H1 (cell line): ENCODE data around the gene COL9A2. TPM values are rescaled to one million over a fixed set of nuclear protein-coding genes. Genes with fewer than 3 reads are reported as not detected.

ENCODE experiments used
- CTCF ChIA-PET: fragments of 300-600 bp; sonication (Branson Sonifier 250); formaldehyde crosslinking; loops from one replicate; lab custom pipeline; 2021; ENCODE audit not compliant: partially characterized antibody; lab: Charles Lee
- POLR2A ChIA-PET: fragments of 300-600 bp; sonication (Branson Sonifier 250); formaldehyde crosslinking; loops from one replicate; lab custom pipeline; 2021; ENCODE audit warnings: inconsistent platforms; ENCODE audit not compliant: partially characterized antibody; lab: Charles Lee
- DNase-seq, 2 experiments: peaks; one replicate each; pipeline versions ENCODE4 v3.0.0 to v3.0.0-alpha.2; 2010 to 2022; ENCODE audit warnings: low spot score in 2 of 2, low read depth in 1 of 2, mixed read lengths in 1 of 2
- FAIRE-seq: peaks from 2 replicates; lab custom pipeline; 2011; peaks lifted over from hg19 to GRCh38; lab: Jason Lieb, UNC
- H2AFZ ChIP-seq: 2 replicates; pipeline ENCODE4 v1.8.1; 2012; ENCODE audit warnings: low read length, inconsistent platforms
- H2AK5ac ChIP-seq: 2 replicates; pipeline ENCODE4 v1.6.1; 2013; ENCODE audit warnings: low read depth, low read length
- H2BK120ac ChIP-seq: replicated peaks from 2 replicates; pipeline ENCODE3; 2013; ENCODE audit warnings: low read depth, low read length, inconsistent platforms
- H2BK12ac ChIP-seq: 2 replicates; pipeline ENCODE4 v1.6.1; 2013; ENCODE audit warnings: low read depth, low read length
- H2BK15ac ChIP-seq: 2 replicates; pipeline ENCODE4 v1.6.1; 2013; ENCODE audit warnings: low read length
- H2BK20ac ChIP-seq: 2 replicates; pipeline ENCODE4 v1.6.1; 2013; ENCODE audit warnings: low read length
- H2BK5ac ChIP-seq: 2 replicates; pipeline ENCODE4 v1.6.1; 2013; ENCODE audit warnings: low read depth, low read length
- H3K14ac ChIP-seq: 2 replicates; pipeline ENCODE4 v1.6.1; 2013; ENCODE audit warnings: inconsistent platforms; ENCODE audit not compliant: insufficient read length
- H3K18ac ChIP-seq: 2 replicates; pipeline ENCODE4 v1.6.1; 2013; ENCODE audit warnings: low read length; ENCODE audit errors: extremely low read depth
- H3K23ac ChIP-seq: 2 replicates; pipeline ENCODE4 v1.6.1; 2013; ENCODE audit warnings: inconsistent platforms; ENCODE audit not compliant: insufficient read length
- H3K23me2 ChIP-seq: 2 replicates; pipeline ENCODE4 v1.6.1; 2013; ENCODE audit warnings: low read depth, low read length
- H3K27ac ChIP-seq: 2 replicates; pipeline ENCODE4 v1.6.1; 2011; ENCODE audit warnings: low read depth, low read length, inconsistent platforms
- H3K27me3 ChIP-seq, 4 experiments: replicated peaks in 1 of 4; 1 replicate in 1 of 4; 2 replicates in 3 of 4; pipeline versions ENCODE4 v1.6.1 to v1.8.1; 2011 to 2013; ENCODE audit warnings: low read length in 3 of 4, mild to moderate bottlenecking in 3 of 4, inconsistent platforms in 2 of 4, mixed read lengths in 2 of 4, moderate library complexity in 1 of 4; ENCODE audit not compliant: control insufficient read depth in 3 of 4, insufficient read depth in 3 of 4; ENCODE audit errors: extremely low read depth in 1 of 4
- H3K36me3 ChIP-seq, 4 experiments: 2 replicates each; pipeline versions ENCODE4 v1.6.1 to v1.8.1; 2011 to 2013; ENCODE audit warnings: mild to moderate bottlenecking in 4 of 4, low read length in 3 of 4, moderate library complexity in 2 of 4, control low read depth in 1 of 4, inconsistent platforms in 1 of 4; ENCODE audit not compliant: insufficient read depth in 4 of 4, control insufficient read depth in 2 of 4
- H3K4ac ChIP-seq: replicated peaks from 2 replicates; pipeline ENCODE3; 2013; ENCODE audit warnings: low read length, low read depth, mixed read lengths, inconsistent platforms; ENCODE audit not compliant: insufficient read length
- H3K4me1 ChIP-seq, 4 experiments: replicated peaks in 1 of 4; 1 replicate in 1 of 4; 2 replicates in 3 of 4; pipeline versions ENCODE4 v1.6.1 to v1.8.1; 2011 to 2013; ENCODE audit warnings: low read length in 3 of 4, inconsistent platforms in 2 of 4, mixed read lengths in 1 of 4; ENCODE audit not compliant: insufficient read depth in 4 of 4, control insufficient read depth in 3 of 4
- H3K4me2 ChIP-seq, 2 experiments: 2 replicates each; pipeline versions ENCODE4 v1.6.1 to v1.8.1; 2011 to 2013; ENCODE audit warnings: low read depth in 2 of 2, low read length in 2 of 2, control low read depth in 1 of 2, inconsistent platforms in 1 of 2, mild to moderate bottlenecking in 1 of 2; ENCODE audit not compliant: insufficient read depth in 1 of 2
- H3K4me3 ChIP-seq, 4 experiments: fragments of 200-600, 300-600 bp in 1 of 4; sonication (generic), shearing (Covaris generic), sonication (Bioruptor Twin) in 1 of 4; 2 replicates each; pipeline versions ENCODE4 v1.5.1 to v1.8.1; 2011 to 2016; ENCODE audit warnings: low read length in 4 of 4, low read depth in 3 of 4, control low read depth in 2 of 4, inconsistent platforms in 2 of 4, mild to moderate bottlenecking in 2 of 4, mixed read lengths in 1 of 4, moderate library complexity in 1 of 4; ENCODE audit not compliant: insufficient read depth in 2 of 4; ENCODE audit errors: extremely low read depth in 1 of 4
- H3K56ac ChIP-seq: replicated peaks from 2 replicates; pipeline ENCODE3; 2013; ENCODE audit warnings: low read depth, mild to moderate bottlenecking, mixed read lengths, low read length, inconsistent platforms; ENCODE audit not compliant: insufficient read length
- H3K79me1 ChIP-seq: 2 replicates; pipeline ENCODE4 v1.6.1; 2013; ENCODE audit warnings: low read depth, low read length, control low read depth
- H3K79me2 ChIP-seq, 2 experiments: 2 replicates each; pipeline versions ENCODE4 v1.6.1 to v1.8.1; 2012 to 2013; ENCODE audit warnings: low read length in 2 of 2, mild to moderate bottlenecking in 2 of 2, inconsistent platforms in 1 of 2; ENCODE audit not compliant: insufficient read depth in 2 of 2, control insufficient read depth in 1 of 2
- H3K9ac ChIP-seq, 4 experiments: replicated peaks in 1 of 4; 1 replicate in 1 of 4; 2 replicates in 3 of 4; pipeline versions ENCODE4 v1.6.1 to v1.8.1; 2011 to 2013; ENCODE audit warnings: low read depth in 3 of 4, low read length in 3 of 4, control low read depth in 2 of 4, mild to moderate bottlenecking in 2 of 4, moderate library complexity in 2 of 4, inconsistent platforms in 1 of 4; ENCODE audit errors: extremely low read depth in 1 of 4
- H3K9me3 ChIP-seq, 2 experiments: 2 replicates each; pipeline versions ENCODE4 v1.6.1 to v1.8.1; 2012 to 2013; ENCODE audit warnings: mild to moderate bottlenecking in 2 of 2, moderate library complexity in 2 of 2, control low read depth in 1 of 2, inconsistent platforms in 1 of 2, low read depth in 1 of 2, low read length in 1 of 2, mixed read lengths in 1 of 2; ENCODE audit not compliant: insufficient read depth in 2 of 2
- H4K20me1 ChIP-seq, 2 experiments: replicated peaks in 1 of 2; 2 replicates each; pipeline versions ENCODE3 to v1.8.1; 2011 to 2013; ENCODE audit warnings: inconsistent platforms in 2 of 2, low read length in 2 of 2, mild to moderate bottlenecking in 1 of 2; ENCODE audit not compliant: insufficient read depth in 2 of 2, control insufficient read depth in 1 of 2
- H4K5ac ChIP-seq: 2 replicates; pipeline ENCODE4 v1.6.1; 2013; ENCODE audit warnings: low read length, low read depth, mixed read lengths, inconsistent platforms; ENCODE audit not compliant: insufficient read length
- H4K8ac ChIP-seq: 2 replicates; pipeline ENCODE4 v1.8.0; 2013; ENCODE audit warnings: mild to moderate bottlenecking, moderate library complexity, low read length, inconsistent platforms; ENCODE audit not compliant: insufficient read depth; ENCODE audit errors: extremely low read depth
- H4K91ac ChIP-seq: replicated peaks from 2 replicates; pipeline ENCODE3; 2013; ENCODE audit warnings: low read length, mixed read lengths, inconsistent platforms; ENCODE audit not compliant: insufficient read length
- ASH2L ChIP-seq: fragments of 200-600, 300-600 bp; sonication (generic); IDR thresholded peaks from one replicate; pipeline ENCODE4 v1.7.1; 2017; ENCODE audit warnings: low read length
- BRCA1 ChIP-seq: IDR thresholded peaks from 2 replicates; pipeline ENCODE4 v1.6.1; 2012; ENCODE audit warnings: low read depth, low read length, improper control_type of control experiment
- CREB1 ChIP-seq: IDR thresholded peaks from 2 replicates; pipeline ENCODE4 v1.6.1; 2012; ENCODE audit warnings: inconsistent platforms
- EP300 ChIP-seq, 2 experiments: IDR thresholded peaks; 1 replicate in 1 of 2; 2 replicates in 1 of 2; pipeline ENCODE4 v1.6.1; 2011 to 2012; ENCODE audit warnings: low read depth in 2 of 2, low read length in 2 of 2, mild to moderate bottlenecking in 2 of 2, borderline replicate concordance in 1 of 2, inconsistent platforms in 1 of 2, moderate library complexity in 1 of 2
- KDM1A ChIP-seq: fragments of 200-600, 300-600 bp; sonication (generic); IDR thresholded peaks from 2 replicates; pipeline ENCODE4 v1.7.1; 2016; ENCODE audit warnings: mild to moderate bottlenecking, low read length, borderline replicate concordance
- MAFK ChIP-seq: IDR thresholded peaks from 2 replicates; pipeline ENCODE4 v1.6.1; 2012; ENCODE audit warnings: low read depth, mild to moderate bottlenecking, improper control_type of control experiment, low read length
- RAD21 ChIP-seq, 2 experiments: IDR thresholded peaks in 1 of 2; conservative IDR thresholded peaks in 1 of 2; 2 replicates each; pipeline ENCODE4 v1.6.1; 2011; ENCODE audit warnings: low read depth in 2 of 2, low read length in 2 of 2, improper control_type of control experiment in 1 of 2, inconsistent platforms in 1 of 2, mild to moderate bottlenecking in 1 of 2, moderate library complexity in 1 of 2
- RBBP5 ChIP-seq: IDR thresholded peaks from 2 replicates; pipeline ENCODE4 v1.7.1; 2012; ENCODE audit warnings: low read depth, mild to moderate bottlenecking, inconsistent platforms, low read length, moderate library complexity, borderline replicate concordance
- RFX5 ChIP-seq: IDR thresholded peaks from 2 replicates; pipeline ENCODE4 v1.6.1; 2011; ENCODE audit warnings: low read depth, low read length, improper control_type of control experiment, borderline replicate concordance
- USF2 ChIP-seq: IDR thresholded peaks from 2 replicates; pipeline ENCODE4 v1.6.1; 2011; ENCODE audit warnings: low read length, improper control_type of control experiment
- WGBS, 2 experiments: shearing (Covaris generic) in 1 of 2; methylation state at CpG; one replicate each; pipeline versions ENCODE4 v1.1.6 to v1.1.7; 2013 to 2015; ENCODE audit warnings: low lambda C conversion rate in 2 of 2, mixed read lengths in 2 of 2, inconsistent platforms in 1 of 2, low coverage in 1 of 2, missing lambda C conversion rate in 1 of 2; ENCODE audit not compliant: insufficient replicate concordance in 2 of 2, insufficient coverage in 1 of 2, insufficient read length in 1 of 2; ENCODE audit errors: extremely low coverage in 1 of 2, missing lambda C conversion rate in 1 of 2; 5-methylcytosine and 5-hydroxymethylcytosine counted together
- polyA plus RNA-seq, 7 experiments: library from polyadenylated mRNA; depleted of rRNA in 3 of 7; stranded (reverse) in 5 of 7; unstranded in 2 of 7; fragments of >200 nt in 5 of 7; fragments of 200-250 nt in 2 of 7; gene quantifications; 1 replicate in 5 of 7; 2 replicates in 1 of 7; 4 replicates in 1 of 7; pipeline versions ENCODE4 v1.2.1 to v1.2.3, GENCODE V29; 2011 to 2013; ENCODE audit warnings: missing spikeins in 2 of 7, mixed read lengths in 2 of 7
- total RNA-seq: library from RNA; stranded (reverse); fragmentation: NEBNext Ultra II Directional; extraction: Animal tissue kit (Norgen Biotek cat#: 25700); gene quantifications from 2 replicates; pipeline ENCODE4 v1.2.1, GENCODE V29; 2021

Gene COL9A2
- total and polyA plus RNA-seq, 2 of the 8 experiments (the other 6 are each of a cell fraction or from before 2014, with no cell fraction given) = 3.2 to 3.3 TPM

- H3K23ac ChIP-seq = no peak overlapping the region
- no peak overlapping the region for H2BK120ac ChIP-seq
- no peak overlapping the region for H3K4ac ChIP-seq
- no peak overlapping the region for H2AK5ac ChIP-seq
- POLR2A ChIA-PET = interaction anchor here (0.6 kb wide), 2 partner anchors 14 to 201 kb away, joined by 4 to 5 read pairs; partner anchors contain the start of gene ZMPSTE24
- H3K79me2 ChIP-seq = no peaks in the 10 kb centered on the region
- no peak overlapping the region for H2BK12ac ChIP-seq
- no peak overlapping the region for H2AFZ ChIP-seq
- DNase-seq = no peak
- H2BK5ac ChIP-seq = no peak overlapping the region
- H3K18ac ChIP-seq = no peak overlapping the region
- H3K23me2 ChIP-seq = no peaks in the 10 kb centered on the region; the same call in 1 of the 2 replicates
- no peak overlapping the region for H4K8ac ChIP-seq
- H4K5ac ChIP-seq = no peak overlapping the region
- no peak overlapping the region for H3K27ac ChIP-seq
- no peak overlapping the region for H2BK20ac ChIP-seq
- no peak overlapping the region for H3K4me3 ChIP-seq
- peaks cover 6 to 54% (median 15%) of the 10 kb centered on the region in 4 experiments; a peak in 7 of 8 replicates for H3K36me3 ChIP-seq
- CTCF ChIA-PET = interaction anchor here (1.9 kb wide), 1 partner anchor 42 kb away, joined by 7 read pairs; no protein-coding TSS in a partner anchor
- no peaks in the 10 kb centered on the region for H3K4me1 ChIP-seq
- H3K56ac ChIP-seq = no peak overlapping the region
- H3K14ac ChIP-seq = no peak overlapping the region
- H3K4me2 ChIP-seq = no peak overlapping the region
- 92% methylated on average over 3 of the region's 3 CpGs; no CpG with 5 or more reads in 1 of the 2 experiments for WGBS, 2 experiments
- no peaks in the 10 kb centered on the region for H3K9me3 ChIP-seq
- no peak for FAIRE-seq
- no peaks in the 10 kb centered on the region for H3K79me1 ChIP-seq
- no peak overlapping the region for H2BK15ac ChIP-seq
- no peaks in the 10 kb centered on the region for H4K20me1 ChIP-seq
- H3K9ac ChIP-seq = no peak overlapping the region
- H4K91ac ChIP-seq = no peak overlapping the region
- H3K27me3 ChIP-seq = no peaks in the 10 kb centered on the region
- no peak for TF ChIP-seq MAFK
- no peak for TF ChIP-seq CREB1
- no peak for TF ChIP-seq KDM1A
- TF ChIP-seq RFX5 = no peak
- TF ChIP-seq RAD21 (IDR thresholded peaks at IDR 0.05 in 1 of 2, conservative IDR thresholded peaks at IDR 0.05 in 1 of 2; ENCODE audit: low read depth in 2 of 2, low read length in 2 of 2) = no peak
- no peak for TF ChIP-seq BRCA1
- TF ChIP-seq USF2 = no peak
- TF ChIP-seq EP300 (IDR thresholded peaks at IDR 0.05; ENCODE audit: borderline replicate concordance in 1 of 2, low read depth in 2 of 2, low read length in 2 of 2) = no peak
- TF ChIP-seq RBBP5 = no peak
- no peak for TF ChIP-seq ASH2L
Measured at GRCh38 chr1:40272653-40273213, 44.4 kb downstream of the COL9A2 start.
